ENCODE data around the gene TMPRSS11A. TPM values are rescaled to one million over a fixed set of nuclear protein-coding genes. Genes with fewer than 3 reads are reported as not detected.
A peak's percentile ranks its signal among the peaks of the same experiment; 100 is the strongest.

Gene TMPRSS11A
- total and polyA plus RNA-seq, 2 of the 8 experiments (the other 6 are each of a cell fraction or from before 2014, with no cell fraction given) = not detected

DNA sequence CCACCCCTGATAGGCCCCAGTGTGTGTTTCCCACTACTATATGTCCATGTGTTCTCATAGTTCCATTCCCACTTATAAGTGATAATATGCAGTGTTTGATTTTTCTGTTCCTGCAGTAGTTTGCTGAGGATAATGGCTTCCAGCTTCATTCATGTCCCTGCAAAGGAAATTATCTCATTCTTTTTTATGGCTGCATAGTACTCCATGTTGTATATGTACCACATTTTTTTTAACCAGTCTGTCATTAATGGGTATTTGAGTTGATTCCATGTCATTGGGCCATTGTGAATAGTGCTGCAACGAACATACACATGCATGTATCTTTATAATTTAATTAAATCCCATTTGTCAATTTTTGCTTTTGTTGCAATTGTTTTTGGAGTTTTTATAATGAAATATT, 10.3 kb upstream of the TMPRSS11A start:
- Histone ChIP-seq H2AFZ (ENCODE audit: low read length) (no peak overlapping the region), H3K18ac (ENCODE audit: extremely low read depth, low read length) (no peak overlapping the region), H3K79me2 (ENCODE audit: control insufficient read depth in 1 of 2, insufficient read depth in 2 of 2, low read length in 2 of 2) (no peaks in the 10 kb centered on the region), H2BK12ac (ENCODE audit: low read depth, low read length) (no peak overlapping the region), H3K79me1 (ENCODE audit: low read depth, low read length) (no peaks in the 10 kb centered on the region), H2BK120ac (replicated peaks; ENCODE audit: low read depth, low read length) (no peak overlapping the region), H3K27me3 (replicated peaks in 1 of 4; ENCODE audit: control insufficient read depth in 3 of 4, extremely low read depth in 1 of 4, insufficient read depth in 3 of 4, low read length in 3 of 4) (no peaks in the 10 kb centered on the region), H3K4me2 (ENCODE audit: insufficient read depth in 1 of 2, low read depth in 2 of 2, low read length in 2 of 2) (no peak overlapping the region), H3K56ac (replicated peaks; ENCODE audit: insufficient read length, low read depth, low read length) (no peak overlapping the region), H4K5ac (ENCODE audit: insufficient read length, low read depth, low read length) (no peak overlapping the region), H3K4me1 (replicated peaks in 1 of 4; ENCODE audit: control insufficient read depth in 3 of 4, insufficient read depth in 4 of 4, low read length in 3 of 4) (no peaks in the 10 kb centered on the region), H3K9me3 (ENCODE audit: insufficient read depth in 2 of 2, low read depth in 1 of 2, low read length in 1 of 2) (peaks cover 0 to 5% of the 10 kb centered on the region in 2 experiments; a peak in 2 of 4 replicates), H3K4ac (replicated peaks; ENCODE audit: insufficient read length, low read depth, low read length) (no peak overlapping the region), H4K8ac (ENCODE audit: extremely low read depth, insufficient read depth, low read length) (no peak overlapping the region), H2BK5ac (ENCODE audit: low read depth, low read length) (no peak overlapping the region), H2BK20ac (ENCODE audit: low read length) (no peak overlapping the region), H2BK15ac (ENCODE audit: low read length) (no peak overlapping the region), H4K20me1 (replicated peaks in 1 of 2; ENCODE audit: control insufficient read depth in 1 of 2, insufficient read depth in 2 of 2, low read length in 2 of 2) (no peaks in the 10 kb centered on the region), H2AK5ac (ENCODE audit: low read depth, low read length) (no peak overlapping the region), H3K14ac (ENCODE audit: insufficient read length) (no peak overlapping the region), H4K91ac (replicated peaks; ENCODE audit: insufficient read length, low read length) (no peak overlapping the region), H3K23me2 (ENCODE audit: low read depth, low read length) (no peaks in the 10 kb centered on the region), H3K36me3 (ENCODE audit: control insufficient read depth in 2 of 4, insufficient read depth in 4 of 4, low read length in 3 of 4) (no peaks in the 10 kb centered on the region), H3K23ac (ENCODE audit: insufficient read length) (no peak overlapping the region), H3K4me3 (ENCODE audit: extremely low read depth in 1 of 4, insufficient read depth in 2 of 4, low read depth in 3 of 4, low read length in 4 of 4) (no peak overlapping the region; a peak in 1 of 8 replicates), H3K9ac (replicated peaks in 1 of 4; ENCODE audit: extremely low read depth in 1 of 4, low read depth in 3 of 4, low read length in 3 of 4) (no peak overlapping the region), H3K27ac (ENCODE audit: low read depth, low read length) (no peak overlapping the region)
- TF ChIP-seq CBX8 (IDR thresholded peaks at IDR 0.05; ENCODE audit: borderline replicate concordance, low read depth, low read length) = no peak
- peak; percentile 61; the same call in 1 of the 2 replicates for TF ChIP-seq KDM1A (IDR thresholded peaks at IDR 0.05; ENCODE audit: borderline replicate concordance, low read length)
- ChIA-PET POLR2A (ENCODE audit: partially characterized antibody) (no interaction called here), CTCF (ENCODE audit: partially characterized antibody) (no interaction called here)
- DNase-seq (ENCODE audit: low read depth in 1 of 2, low spot score in 2 of 2) = no peak
- FAIRE-seq = no peak
- WGBS, 2 experiments (ENCODE audit: extremely low coverage in 1 of 2, insufficient coverage in 1 of 2, insufficient read length in 1 of 2, insufficient replicate concordance in 2 of 2, low coverage in 1 of 2, low lambda C conversion rate in 2 of 2, missing lambda C conversion rate in 1 of 2) = 70% methylated on average over 1 of the region's 1 CpG; no CpG with 5 or more reads in 1 of the 2 experiments

Measured in H1 (cell line).